Panc1 (cell line): Measurements from ENCODE around the gene ZNFX1. TPM values are rescaled to one million over a fixed set of nuclear protein-coding genes. Genes with fewer than 3 reads are reported as not detected.
A peak's percentile ranks its signal among the peaks of the same experiment; 100 is the strongest.

Experiments used
- ATAC-seq: fragments of 200-7000 bp; cut with Tn5 transposase; 2 replicates; pipeline ENCODE4 v1.9.1; 2020; ENCODE audit warnings: mild to moderate bottlenecking, moderate library complexity
- BruUV-seq: library from RNA; stranded (reverse); fragments of 400-500 nt; replicated peaks from 2 replicates; lab custom pipeline; 2021; lab: Mats Ljungman, UMichigan
- CTCF ChIA-PET: fragments of 300-600 bp; sonication (Branson Sonifier 250); formaldehyde crosslinking; loops from one replicate; lab custom pipeline; 2022; ENCODE audit warnings: antibody characterized with exemption; lab: Charles Lee
- POLR2A ChIA-PET: fragments of 300-600 bp; sonication (Branson Sonifier 250); formaldehyde crosslinking; loops from one replicate; lab custom pipeline; 2022; ENCODE audit warnings: antibody characterized with exemption; lab: Charles Lee
- DNase-seq: peaks from one replicate; pipeline ENCODE4 v3.0.0-alpha.2; 2010; ENCODE audit warnings: low read depth, low spot score
- H3K27ac ChIP-seq: 2 replicates; pipeline ENCODE4 v1.5.1; 2011; ENCODE audit warnings: mild to moderate bottlenecking, low read length, inconsistent platforms
- H3K27me3 ChIP-seq: fragments of 200-500 bp; sonication (Bioruptor generic); 2 replicates; pipeline ENCODE4 v1.6.0; 2014; ENCODE audit warnings: low read length, inconsistent platforms; ENCODE audit not compliant: control insufficient read depth, insufficient read depth
- H3K36me3 ChIP-seq: fragments of 200-500 bp; sonication (Bioruptor generic); 2 replicates; pipeline ENCODE4 v1.5.1; 2014; ENCODE audit warnings: inconsistent platforms, mild to moderate bottlenecking, low read length, moderate library complexity; ENCODE audit not compliant: control insufficient read depth, insufficient read depth
- H3K4me1 ChIP-seq: 2 replicates; pipeline ENCODE4 v1.5.1; 2011; ENCODE audit warnings: inconsistent platforms, mild to moderate bottlenecking, low read length, moderate library complexity; ENCODE audit not compliant: control insufficient read depth, insufficient read depth
- H3K4me3 ChIP-seq, 2 experiments: 2 replicates each; pipeline ENCODE4 v1.5.1; 2011 to 2012; ENCODE audit warnings: low read depth in 2 of 2, low read length in 2 of 2, mild to moderate bottlenecking in 2 of 2, inconsistent platforms in 1 of 2, moderate library complexity in 1 of 2
- H3K9me3 ChIP-seq: fragments of 200-500 bp; sonication (Bioruptor generic); 2 replicates; pipeline ENCODE4 v1.5.1; 2014; ENCODE audit warnings: low read depth, mild to moderate bottlenecking, inconsistent platforms, low read length, moderate library complexity; ENCODE audit not compliant: control insufficient read depth, insufficient read depth
- CTCF ChIP-seq: fragments of 450-650 bp; IDR thresholded peaks from 2 replicates; pipeline ENCODE4 v1.5.1; 2017; ENCODE audit warnings: mild to moderate bottlenecking
- POLR2AphosphoS5 ChIP-seq: IDR thresholded peaks from 2 replicates; pipeline ENCODE4 v1.6.1; 2012; ENCODE audit warnings: mild to moderate bottlenecking, low read depth, low read length, moderate library complexity
- REST ChIP-seq, 2 experiments: IDR thresholded peaks; 2 replicates each; pipeline ENCODE4 v1.6.1; 2011 to 2012; ENCODE audit warnings: low read depth in 2 of 2, control low read depth in 1 of 2, low read length in 1 of 2, mild to moderate bottlenecking in 1 of 2, moderate library complexity in 1 of 2; ENCODE audit not compliant: insufficient read depth in 1 of 2
- SIN3A ChIP-seq: IDR thresholded peaks from 2 replicates; pipeline ENCODE4 v1.6.1; 2012; ENCODE audit warnings: low read depth, mild to moderate bottlenecking, low read length, moderate library complexity, borderline replicate concordance; ENCODE audit not compliant: insufficient read depth
- TCF7L2 ChIP-seq: IDR thresholded peaks from 2 replicates; pipeline ENCODE4 v1.6.1; 2011; ENCODE audit warnings: mild to moderate bottlenecking, low read depth, low read length, inconsistent platforms
- in situ Hi-C: cut with HindIII; loops from 2 replicates; pipeline ENCODE4 v1.10.0; 2016; ENCODE audit warnings: low sequenced_read_pairs, low pct_unique_long_range_greater_than_20kb
- intact Hi-C: fragments of 100-400 bp; cut with micrococcal nuclease; formaldehyde crosslinking; loops from one replicate; pipeline ENCODE4 v1.10.0; 2022; ENCODE audit not compliant: unreplicated experiment
- total RNA-seq: library from RNA; stranded (reverse); gene quantifications from one replicate; pipeline ENCODE4 v1.2.1, GENCODE V29; 2021; ENCODE audit not compliant: unreplicated experiment

The ZNFX1 gene
- total RNA-seq, 1 experiment from 2014 or later: 39.4 TPM

DNA sequence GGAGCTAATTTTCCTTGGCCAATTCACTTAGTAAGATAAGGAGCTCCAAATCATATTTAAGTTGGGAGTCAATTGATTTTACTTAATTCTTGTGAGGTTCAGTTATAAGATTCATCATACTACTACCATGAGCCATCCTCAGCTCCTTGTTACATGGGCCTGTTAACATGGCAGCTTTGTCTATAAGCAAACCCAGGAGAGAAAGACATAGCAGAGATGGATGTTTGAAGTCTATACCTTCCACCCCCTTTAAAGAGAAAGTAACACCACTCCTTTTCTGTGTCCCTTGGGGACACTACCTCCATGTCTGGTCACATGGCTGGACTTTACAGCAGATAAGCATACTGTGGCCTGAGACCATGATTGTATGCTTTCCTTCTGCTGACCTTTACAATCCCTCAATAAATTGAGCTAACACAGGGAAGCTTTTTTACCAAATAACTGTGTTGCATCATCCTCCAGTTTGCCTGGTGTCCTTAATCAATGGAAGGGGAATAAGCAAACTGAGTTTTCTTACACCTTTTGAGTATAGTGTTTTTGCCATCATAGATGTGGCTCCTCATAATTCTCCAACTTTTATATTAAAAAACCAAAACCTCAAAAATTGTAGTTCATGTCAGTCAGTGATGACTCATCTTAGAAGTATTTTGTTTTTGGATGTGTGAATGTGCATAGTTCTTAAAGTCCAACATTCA is 9.8 kb upstream of the ZNFX1 start:
- H3K36me3 ChIP-seq: peaks cover 62% of the 10 kb centered on the region
- no peaks in the 10 kb centered on the region for H3K27me3 ChIP-seq
- ChIA-PET CTCF (interaction anchor here (0.5 kb wide), 1 partner anchor 47 kb away, joined by 3 read pairs; no protein-coding TSS in a partner anchor), POLR2A (no interaction called here)
- TF ChIP-seq REST (IDR thresholded peaks at IDR 0.05; ENCODE audit: insufficient read depth in 1 of 2, low read depth in 2 of 2, low read length in 1 of 2) (no peak), POLR2AphosphoS5 (peak; percentile 75)
- ATAC-seq (no peak), DNase-seq (no peak)
- BruUV-seq: no TSS peak
- intact Hi-C loops (no loop called here), in situ Hi-C loops (no loop called here)
- no peak overlapping the region for H3K4me3 ChIP-seq
- peaks cover 55% of the 10 kb centered on the region for H3K4me1 ChIP-seq
- peak overlapping the region; percentile 56 for H3K27ac ChIP-seq
- H3K9me3 ChIP-seq: no peaks in the 10 kb centered on the region

DNA sequence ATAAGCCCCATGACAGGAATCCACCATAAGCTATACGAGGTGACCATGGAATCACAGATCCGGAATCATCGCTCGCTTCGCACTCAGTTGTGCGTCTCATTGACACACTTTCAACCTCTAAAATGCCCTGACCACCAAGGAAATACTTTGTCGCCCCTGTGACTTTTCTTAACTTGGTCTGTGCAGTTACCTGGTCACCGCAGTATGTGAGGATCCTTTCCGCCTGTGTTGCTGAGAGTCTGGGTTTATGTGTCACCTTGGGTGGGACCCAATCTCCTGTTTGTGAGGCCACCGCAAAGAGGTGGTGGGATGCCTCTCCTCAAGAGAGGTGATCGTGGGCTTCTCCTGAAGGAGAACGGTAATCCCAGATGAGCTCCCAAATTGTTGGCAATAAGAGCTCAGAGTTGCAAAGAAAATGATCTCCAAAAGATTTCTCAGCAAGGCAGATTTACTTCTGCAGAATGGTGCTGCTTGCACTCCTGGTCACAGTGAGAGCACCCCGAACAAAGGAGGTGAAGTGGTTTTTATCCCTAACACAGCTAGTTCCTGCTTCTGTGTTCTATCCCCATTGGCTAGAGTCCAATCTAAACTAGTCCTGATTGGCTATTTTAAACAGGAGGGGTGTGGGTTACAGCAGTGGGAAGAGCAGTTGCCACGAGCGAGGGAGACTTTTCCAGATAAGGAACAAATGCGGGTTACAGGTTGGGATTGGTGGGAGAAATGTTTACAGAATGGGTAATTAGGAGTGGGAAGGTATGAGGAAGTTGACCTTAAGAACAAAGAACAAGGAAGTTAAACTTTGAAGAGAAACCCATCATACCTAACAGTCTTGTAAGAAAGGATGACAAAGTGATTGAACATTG is 9.1 kb upstream of the ZNFX1 start:
- ChIA-PET CTCF (no interaction called here), POLR2A (interaction anchor here (0.5 kb wide), 1 partner anchor 229 kb away, joined by 6 read pairs; no protein-coding TSS in a partner anchor)
- Histone ChIP-seq H3K27me3 (no peaks in the 10 kb centered on the region), H3K36me3 (peaks cover 69% of the 10 kb centered on the region), H3K9me3 (no peaks in the 10 kb centered on the region), H3K4me3 (no peak overlapping the region), H3K27ac (peak overlapping the region; percentile 56; the same call in 1 of the 2 replicates), H3K4me1 (peaks cover 63% of the 10 kb centered on the region)
- in situ Hi-C loops (no loop called here), intact Hi-C loops (no loop called here)
- no peak for DNase-seq
- TF ChIP-seq TCF7L2: no peak
- TF ChIP-seq REST (IDR thresholded peaks at IDR 0.05; ENCODE audit: insufficient read depth in 1 of 2, low read depth in 2 of 2, low read length in 1 of 2): no peak
- TF ChIP-seq POLR2AphosphoS5: no peak; the same call in 1 of the 2 replicates
- no peak for TF ChIP-seq CTCF
- TF ChIP-seq SIN3A: no peak
- no peak for ATAC-seq
- BruUV-seq: no TSS peak
